Astrocyte (in vitro differentiated cells and primary cell): Measurements from ENCODE around the gene P2RY6.

Experiments
- EZH2 ChIP-seq: IDR thresholded peaks from 2 replicates; pipeline ENCODE4 v1.6.1; 2012; ENCODE audit warnings: mild to moderate bottlenecking, low read length, inconsistent platforms; ENCODE audit not compliant: insufficient read depth
- TF ChIP-seq, protein P1 (sequence below): IDR thresholded peaks from 2 replicates; pipeline ENCODE4 v1.5.1; 2011; ENCODE audit warnings: low read depth, mild to moderate bottlenecking, inconsistent platforms, low read length, moderate library complexity; ENCODE audit not compliant: insufficient read depth

DNA sequence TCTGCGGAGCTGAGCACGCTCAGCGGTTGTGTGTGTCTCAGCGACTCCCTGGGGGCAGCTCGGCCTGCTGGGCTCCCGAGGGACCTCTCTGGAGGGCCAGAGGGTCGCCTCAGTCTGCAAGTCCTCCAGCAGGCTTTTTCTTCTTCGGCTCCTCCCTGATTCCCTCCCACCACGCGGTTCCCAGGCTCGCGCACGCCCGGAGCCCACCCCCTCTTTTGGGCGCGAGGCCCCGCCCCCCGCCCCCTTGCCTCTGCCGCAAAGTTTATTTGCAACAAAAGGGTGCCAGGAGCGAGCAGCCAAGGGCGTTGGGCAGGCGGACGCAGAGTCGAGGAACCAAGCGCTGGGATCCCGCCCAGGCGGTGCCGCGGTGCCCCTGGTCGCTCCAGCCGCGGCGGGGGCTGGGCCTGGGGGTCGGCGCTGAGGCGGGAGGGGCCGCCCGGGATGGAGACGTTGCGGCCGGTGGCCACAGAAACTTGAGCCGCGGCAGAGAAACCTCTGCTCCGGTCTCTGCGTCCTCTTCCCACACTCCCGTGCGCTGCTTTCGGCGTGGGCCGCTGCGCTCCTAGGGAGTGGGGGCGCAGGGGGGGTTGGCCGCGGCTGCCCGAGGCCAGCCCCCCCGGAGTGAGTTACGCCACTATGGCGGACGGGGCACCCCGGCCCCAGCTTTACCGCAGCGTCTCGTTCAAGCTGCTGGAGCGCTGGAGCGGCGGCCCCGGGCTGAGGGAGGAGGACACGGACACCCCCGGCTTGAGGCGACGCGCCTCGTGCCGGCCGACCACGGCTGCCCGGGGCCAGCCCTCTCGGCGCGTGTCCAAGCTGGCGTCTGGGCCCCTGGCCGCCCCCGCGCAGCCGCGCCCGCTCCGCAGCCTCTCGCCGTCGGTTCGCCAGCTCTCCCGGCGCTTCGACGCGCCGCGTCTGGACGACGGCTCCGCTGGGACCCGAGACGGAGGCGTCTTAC is 36.1 kb downstream of the P2RY6 start, which contains the start of gene ARHGEF17:
- TF ChIP-seq, protein P1, sequence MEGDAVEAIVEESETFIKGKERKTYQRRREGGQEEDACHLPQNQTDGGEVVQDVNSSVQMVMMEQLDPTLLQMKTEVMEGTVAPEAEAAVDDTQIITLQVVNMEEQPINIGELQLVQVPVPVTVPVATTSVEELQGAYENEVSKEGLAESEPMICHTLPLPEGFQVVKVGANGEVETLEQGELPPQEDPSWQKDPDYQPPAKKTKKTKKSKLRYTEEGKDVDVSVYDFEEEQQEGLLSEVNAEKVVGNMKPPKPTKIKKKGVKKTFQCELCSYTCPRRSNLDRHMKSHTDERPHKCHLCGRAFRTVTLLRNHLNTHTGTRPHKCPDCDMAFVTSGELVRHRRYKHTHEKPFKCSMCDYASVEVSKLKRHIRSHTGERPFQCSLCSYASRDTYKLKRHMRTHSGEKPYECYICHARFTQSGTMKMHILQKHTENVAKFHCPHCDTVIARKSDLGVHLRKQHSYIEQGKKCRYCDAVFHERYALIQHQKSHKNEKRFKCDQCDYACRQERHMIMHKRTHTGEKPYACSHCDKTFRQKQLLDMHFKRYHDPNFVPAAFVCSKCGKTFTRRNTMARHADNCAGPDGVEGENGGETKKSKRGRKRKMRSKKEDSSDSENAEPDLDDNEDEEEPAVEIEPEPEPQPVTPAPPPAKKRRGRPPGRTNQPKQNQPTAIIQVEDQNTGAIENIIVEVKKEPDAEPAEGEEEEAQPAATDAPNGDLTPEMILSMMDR, result no peak
- TF ChIP-seq EZH2, result no peak
